Measurements from ENCODE around the gene ZNF683. TPM values are rescaled to one million over a fixed set of nuclear protein-coding genes. Genes with fewer than 3 reads are reported as not detected.
A peak's percentile ranks its signal among the peaks of the same experiment; 100 is the strongest.

ZNF683 gene
- total RNA-seq, 1 donor from 2014 or later = not detected

DNA sequence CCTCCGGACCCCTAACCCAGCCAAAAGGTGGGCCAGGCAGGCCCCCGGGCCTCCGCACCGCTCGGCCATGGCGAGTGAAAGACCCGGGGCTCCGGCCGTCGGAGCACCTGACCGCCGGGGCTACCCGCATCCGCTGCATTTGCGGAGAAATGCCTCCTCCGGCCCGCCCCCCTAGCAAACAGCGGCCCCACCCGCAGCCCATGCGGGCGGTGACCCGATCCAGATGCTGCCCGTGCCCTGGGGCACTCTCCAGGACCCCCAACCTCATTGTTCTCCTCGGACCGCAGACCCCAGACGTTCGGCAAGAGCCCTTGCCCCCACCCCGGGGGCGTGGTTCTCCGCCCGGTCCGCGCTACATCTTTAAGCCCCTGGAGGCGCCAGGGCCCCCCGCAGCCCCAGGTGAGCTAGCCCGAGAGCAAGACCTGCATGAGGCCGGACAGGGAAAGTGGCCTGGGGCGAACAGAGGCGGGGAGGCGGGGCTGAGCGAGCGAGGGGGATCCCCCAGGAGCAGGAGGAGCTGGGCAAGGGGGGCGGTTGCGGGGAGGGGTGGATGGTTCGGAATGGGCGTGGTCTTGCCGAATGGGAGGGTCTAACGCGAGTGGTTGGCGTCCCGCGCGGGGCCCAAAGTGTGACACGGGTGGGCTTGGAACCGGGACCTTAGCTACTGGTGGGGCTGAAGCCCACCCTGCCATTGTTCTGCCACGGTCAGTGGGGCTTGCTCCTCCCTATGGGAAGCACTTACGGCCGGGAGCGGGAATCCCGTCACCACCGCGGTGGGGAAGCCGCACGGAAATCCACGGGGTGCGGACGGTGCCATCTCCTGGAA, 12.4 kb downstream of the ZNF683 start:
- Mint-ChIP-seq H3K27ac (no peak overlapping the region), H3K9me3 (no peaks in the 10 kb centered on the region), H3K4me1 (peaks cover 20% of the 10 kb centered on the region), H3K27me3 (ENCODE audit: low read depth) (peaks cover 77% of the 10 kb centered on the region), H3K36me3 (no peaks in the 10 kb centered on the region), H3K4me3 (peak overlapping the region; percentile 65)
- DNase-seq (ENCODE audit: low spot score in 2 of 2, unreplicated experiment in 2 of 2) = peak in 1 of 2 experiments; percentile 58
- TF ChIP-seq, protein P1, sequence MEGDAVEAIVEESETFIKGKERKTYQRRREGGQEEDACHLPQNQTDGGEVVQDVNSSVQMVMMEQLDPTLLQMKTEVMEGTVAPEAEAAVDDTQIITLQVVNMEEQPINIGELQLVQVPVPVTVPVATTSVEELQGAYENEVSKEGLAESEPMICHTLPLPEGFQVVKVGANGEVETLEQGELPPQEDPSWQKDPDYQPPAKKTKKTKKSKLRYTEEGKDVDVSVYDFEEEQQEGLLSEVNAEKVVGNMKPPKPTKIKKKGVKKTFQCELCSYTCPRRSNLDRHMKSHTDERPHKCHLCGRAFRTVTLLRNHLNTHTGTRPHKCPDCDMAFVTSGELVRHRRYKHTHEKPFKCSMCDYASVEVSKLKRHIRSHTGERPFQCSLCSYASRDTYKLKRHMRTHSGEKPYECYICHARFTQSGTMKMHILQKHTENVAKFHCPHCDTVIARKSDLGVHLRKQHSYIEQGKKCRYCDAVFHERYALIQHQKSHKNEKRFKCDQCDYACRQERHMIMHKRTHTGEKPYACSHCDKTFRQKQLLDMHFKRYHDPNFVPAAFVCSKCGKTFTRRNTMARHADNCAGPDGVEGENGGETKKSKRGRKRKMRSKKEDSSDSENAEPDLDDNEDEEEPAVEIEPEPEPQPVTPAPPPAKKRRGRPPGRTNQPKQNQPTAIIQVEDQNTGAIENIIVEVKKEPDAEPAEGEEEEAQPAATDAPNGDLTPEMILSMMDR (IDR thresholded peaks at IDR 0.05; ENCODE audit: unreplicated experiment) = no peak

DNA sequence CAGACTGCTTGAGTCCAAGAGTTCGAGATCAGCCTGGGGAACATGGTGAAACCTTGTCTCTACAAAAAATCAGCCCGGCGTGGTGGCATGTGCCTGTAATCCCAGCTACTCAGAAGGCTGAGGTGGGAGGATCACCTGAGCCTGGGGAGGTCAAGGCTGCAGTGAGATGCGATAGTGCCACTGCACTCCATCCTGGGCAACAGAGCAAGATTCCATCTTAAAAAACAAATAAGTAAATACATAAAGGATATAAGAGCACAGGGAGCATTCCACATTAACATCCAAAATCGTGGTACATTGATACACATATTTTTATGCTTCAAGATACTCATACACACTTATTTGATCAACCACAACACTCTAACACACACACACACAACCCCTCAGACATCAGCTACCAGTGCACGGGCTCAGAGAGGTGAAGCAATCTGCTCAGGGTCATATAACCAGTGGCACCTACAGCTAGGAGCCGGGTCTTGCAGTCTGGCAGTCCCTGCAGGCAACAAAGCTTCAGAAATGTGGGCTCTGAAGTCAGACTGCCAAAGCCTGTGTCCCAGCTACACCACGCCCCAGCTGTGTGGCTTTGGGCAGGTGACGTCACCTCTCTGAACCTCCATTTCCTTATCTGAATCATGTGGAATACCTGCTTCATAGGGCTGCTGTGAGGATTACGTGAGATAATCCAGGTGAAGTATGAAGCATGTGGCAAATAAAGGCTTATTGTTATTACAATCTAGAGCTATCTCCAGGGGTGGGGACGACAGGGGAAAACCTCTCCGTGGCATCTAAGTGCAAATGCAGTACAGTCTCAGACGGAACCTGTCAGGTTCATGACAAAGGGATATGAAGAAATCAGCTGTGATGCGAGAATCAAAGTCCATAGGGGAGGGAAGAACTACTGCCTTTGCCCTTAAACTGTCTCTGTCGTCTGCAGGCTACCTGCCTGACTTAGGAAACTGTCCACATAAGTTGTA, 13.9 kb downstream of the ZNF683 start:
- peaks cover 62% of the 10 kb centered on the region for H3K27me3 Mint-ChIP-seq (ENCODE audit: low read depth)
- no peaks in the 10 kb centered on the region for H3K9me3 Mint-ChIP-seq
- peak overlapping the region; percentile 1 for H3K4me3 Mint-ChIP-seq
- H3K27ac Mint-ChIP-seq = no peak overlapping the region
- peaks cover 33% of the 10 kb centered on the region for H3K4me1 Mint-ChIP-seq
- no peak for DNase-seq (ENCODE audit: low spot score in 2 of 2, unreplicated experiment in 2 of 2)
- TF ChIP-seq, protein P1 (IDR thresholded peaks at IDR 0.05; ENCODE audit: unreplicated experiment) = no peak
- no peaks in the 10 kb centered on the region for H3K36me3 Mint-ChIP-seq

DNA sequence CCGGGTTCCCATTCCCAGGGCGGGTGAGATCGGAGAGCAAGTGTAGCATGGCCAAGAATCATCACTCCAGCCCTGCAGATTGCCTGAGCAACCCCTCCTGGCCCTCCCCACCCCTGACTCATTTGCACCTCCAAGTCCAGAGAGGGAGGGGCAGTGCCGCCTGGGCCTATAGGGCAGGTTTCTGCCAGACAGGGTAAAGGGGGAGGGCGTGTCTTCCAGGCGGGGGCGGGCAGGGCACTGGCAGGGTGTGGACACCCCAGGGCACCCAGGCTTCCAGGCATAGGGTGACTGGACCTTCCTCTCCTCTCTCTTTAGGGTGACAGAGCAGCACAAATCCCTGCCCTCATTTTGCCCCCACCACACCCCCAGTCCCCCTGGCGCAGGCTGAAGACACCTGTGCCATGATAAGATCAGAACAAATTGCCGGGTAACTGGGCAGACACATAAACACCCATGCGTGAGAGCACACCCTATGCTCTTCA, 15.4 kb downstream of the ZNF683 start:
- TF ChIP-seq, protein P1 (IDR thresholded peaks at IDR 0.05; ENCODE audit: unreplicated experiment) = no peak
- Mint-ChIP-seq H3K9me3 (no peaks in the 10 kb centered on the region), H3K27ac (no peak overlapping the region), H3K4me3 (no peak overlapping the region), H3K27me3 (ENCODE audit: low read depth) (peaks cover 50% of the 10 kb centered on the region), H3K4me1 (peaks cover 41% of the 10 kb centered on the region), H3K36me3 (no peaks in the 10 kb centered on the region)
- DNase-seq (ENCODE audit: low spot score in 2 of 2, unreplicated experiment in 2 of 2) = no peak

DNA sequence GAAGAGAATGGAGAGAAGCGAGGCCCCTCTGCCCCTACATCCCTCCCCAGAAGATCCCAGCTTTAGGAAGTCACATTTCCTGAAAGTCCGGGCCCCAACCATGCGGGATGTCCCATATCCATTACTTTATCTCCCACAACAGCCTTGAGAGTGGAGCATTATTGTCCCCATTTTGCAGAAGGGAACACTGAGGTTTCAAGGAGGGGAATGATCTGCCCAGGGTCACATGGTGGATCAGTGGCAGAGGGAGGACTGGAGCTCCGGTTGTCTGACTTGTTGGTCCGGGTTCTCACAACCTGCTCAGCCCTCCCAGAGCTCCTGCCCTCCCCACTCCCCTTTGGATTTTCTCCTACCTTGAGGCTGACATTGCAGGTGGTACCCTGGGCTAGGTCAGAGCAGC, 16.4 kb downstream of the ZNF683 start:
- Mint-ChIP-seq H3K27me3 (ENCODE audit: low read depth) (peaks cover 40% of the 10 kb centered on the region), H3K27ac (no peak overlapping the region), H3K9me3 (no peaks in the 10 kb centered on the region), H3K4me1 (peaks cover 47% of the 10 kb centered on the region), H3K36me3 (no peaks in the 10 kb centered on the region), H3K4me3 (no peak overlapping the region)
- TF ChIP-seq, protein P1 (IDR thresholded peaks at IDR 0.05; ENCODE audit: unreplicated experiment) = no peak
- no peak for DNase-seq (ENCODE audit: low spot score in 2 of 2, unreplicated experiment in 2 of 2)

DNA sequence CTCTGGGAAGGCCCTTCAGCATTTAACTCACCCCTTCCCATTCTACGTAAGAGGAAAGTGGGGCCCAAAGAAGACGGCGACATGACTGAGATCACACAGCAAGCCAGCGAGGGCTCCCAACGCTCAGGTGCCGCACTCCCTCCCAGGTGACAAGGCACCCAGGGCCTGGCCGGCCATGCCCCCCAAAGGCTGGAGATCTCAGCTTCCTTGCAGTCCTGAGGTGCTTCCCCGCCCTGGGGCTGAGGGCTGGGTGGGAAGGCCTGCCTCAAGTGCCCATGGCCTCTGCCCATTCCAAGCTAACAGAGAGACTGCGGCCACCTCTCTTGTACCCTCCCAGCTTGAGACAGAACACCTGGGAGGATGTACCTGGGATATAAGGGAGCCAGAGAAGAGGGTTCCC, 17.6 kb downstream of the ZNF683 start:
- DNase-seq (ENCODE audit: low spot score in 2 of 2, unreplicated experiment in 2 of 2) = no peak
- no peaks in the 10 kb centered on the region for H3K36me3 Mint-ChIP-seq
- H3K4me3 Mint-ChIP-seq = no peak overlapping the region
- H3K27me3 Mint-ChIP-seq (ENCODE audit: low read depth) = peaks cover 28% of the 10 kb centered on the region
- TF ChIP-seq, protein P1 (IDR thresholded peaks at IDR 0.05; ENCODE audit: unreplicated experiment) = no peak
- H3K27ac Mint-ChIP-seq = no peak overlapping the region
- H3K4me1 Mint-ChIP-seq = peaks cover 41% of the 10 kb centered on the region
- no peaks in the 10 kb centered on the region for H3K9me3 Mint-ChIP-seq

Data from mesothelial cell of epicardium (in vitro differentiated cells).